ENCODE measurements around the gene KLF2.

- TF ChIP-seq, protein P1, sequence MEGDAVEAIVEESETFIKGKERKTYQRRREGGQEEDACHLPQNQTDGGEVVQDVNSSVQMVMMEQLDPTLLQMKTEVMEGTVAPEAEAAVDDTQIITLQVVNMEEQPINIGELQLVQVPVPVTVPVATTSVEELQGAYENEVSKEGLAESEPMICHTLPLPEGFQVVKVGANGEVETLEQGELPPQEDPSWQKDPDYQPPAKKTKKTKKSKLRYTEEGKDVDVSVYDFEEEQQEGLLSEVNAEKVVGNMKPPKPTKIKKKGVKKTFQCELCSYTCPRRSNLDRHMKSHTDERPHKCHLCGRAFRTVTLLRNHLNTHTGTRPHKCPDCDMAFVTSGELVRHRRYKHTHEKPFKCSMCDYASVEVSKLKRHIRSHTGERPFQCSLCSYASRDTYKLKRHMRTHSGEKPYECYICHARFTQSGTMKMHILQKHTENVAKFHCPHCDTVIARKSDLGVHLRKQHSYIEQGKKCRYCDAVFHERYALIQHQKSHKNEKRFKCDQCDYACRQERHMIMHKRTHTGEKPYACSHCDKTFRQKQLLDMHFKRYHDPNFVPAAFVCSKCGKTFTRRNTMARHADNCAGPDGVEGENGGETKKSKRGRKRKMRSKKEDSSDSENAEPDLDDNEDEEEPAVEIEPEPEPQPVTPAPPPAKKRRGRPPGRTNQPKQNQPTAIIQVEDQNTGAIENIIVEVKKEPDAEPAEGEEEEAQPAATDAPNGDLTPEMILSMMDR (IDR thresholded peaks at IDR 0.05), result no peak
- TF ChIP-seq POLR2A (IDR thresholded peaks at IDR 0.05), result no peak
- TF ChIP-seq POLR2AphosphoS5 (IDR thresholded peaks at IDR 0.05), result peak in 2 of 3 donors; percentile 36 to 50
These were observed 48.9 kb downstream of the KLF2 start for GRCh38 chr19:16373532-16373931.
